HG02763 (cell line): ENCODE results near the gene UST.
"Not testable (repeated sequence)": the region's sequence is repeated elsewhere in the genome, so short reads cannot be mapped to it uniquely, and the experiment has no call there.

Experiments
- ATAC-seq: cut with Tn5 transposase; IDR thresholded peaks from one replicate; pipeline ENCODE4 v1.9.1; 2021; ENCODE audit warnings: mild to moderate bottlenecking, moderate library complexity; ENCODE audit not compliant: unreplicated experiment

The UST gene

DNA sequence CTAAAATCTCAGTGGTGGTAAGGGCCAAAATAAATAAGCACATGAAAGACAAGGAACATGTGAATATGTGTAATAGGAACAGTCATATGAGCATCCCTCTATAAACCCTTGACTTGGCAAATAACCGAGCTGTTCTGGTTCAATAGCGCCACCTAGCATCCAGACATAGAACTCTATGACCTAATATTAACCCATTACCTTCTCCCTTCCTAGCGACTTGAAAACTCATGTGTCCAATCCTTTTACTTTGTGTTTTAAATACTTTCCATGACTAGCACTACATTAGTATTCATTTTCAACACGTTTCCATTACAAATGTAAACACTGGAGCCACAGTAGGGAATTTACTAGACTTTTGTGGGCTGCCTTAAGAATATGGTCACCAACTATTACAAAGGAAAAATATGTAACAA is 279.7 kb downstream of the UST start:
- no peak for ATAC-seq

DNA sequence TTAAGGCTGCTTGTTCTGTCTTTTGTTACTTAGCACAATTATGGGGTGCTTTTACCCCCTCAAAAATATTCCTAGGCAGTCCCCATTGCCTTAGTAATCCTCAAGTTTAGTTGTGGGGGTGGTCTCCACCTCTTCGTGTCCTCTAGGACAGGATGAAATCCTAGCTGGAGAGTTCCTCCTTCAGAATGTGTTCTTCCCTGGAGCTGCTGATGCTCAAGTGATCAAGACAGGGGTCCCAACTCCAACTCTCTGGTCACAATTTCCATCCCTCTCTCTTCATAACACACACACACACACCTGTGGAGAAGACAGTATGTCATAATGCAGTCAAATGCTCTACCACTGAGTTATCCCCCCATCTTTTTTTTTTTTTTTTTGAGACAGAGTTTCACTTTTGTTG is 280.7 kb downstream of the UST start:
- no peak for ATAC-seq

DNA sequence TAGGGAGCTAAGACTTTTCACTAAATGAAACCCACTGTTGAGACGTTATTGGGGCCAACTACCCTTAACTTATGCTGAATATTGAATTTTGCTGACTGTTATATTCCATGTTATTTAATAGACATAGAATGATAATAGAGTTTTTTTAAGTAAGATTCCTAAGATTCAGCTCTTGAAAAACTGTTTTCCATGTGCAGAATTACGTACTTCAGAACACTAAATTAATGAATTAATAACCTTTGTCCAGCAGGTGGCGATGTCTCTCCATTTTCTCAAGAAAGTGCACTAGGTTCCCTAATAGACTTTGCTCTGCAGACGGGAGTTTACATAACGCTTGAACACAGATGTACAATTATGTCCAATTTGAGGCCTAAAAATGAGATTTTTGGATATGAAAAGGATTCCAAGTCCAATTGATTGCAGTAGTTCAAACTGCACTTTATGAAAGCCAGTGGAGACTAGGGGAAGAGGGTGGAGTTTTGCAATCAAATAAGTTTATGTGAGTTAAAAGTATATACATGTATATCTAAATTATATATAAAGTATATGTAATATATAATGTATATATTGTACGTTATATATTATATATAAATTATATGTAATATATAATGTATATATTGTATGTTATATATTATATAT is 282.1 kb downstream of the UST start:
- ATAC-seq, result no peak

DNA sequence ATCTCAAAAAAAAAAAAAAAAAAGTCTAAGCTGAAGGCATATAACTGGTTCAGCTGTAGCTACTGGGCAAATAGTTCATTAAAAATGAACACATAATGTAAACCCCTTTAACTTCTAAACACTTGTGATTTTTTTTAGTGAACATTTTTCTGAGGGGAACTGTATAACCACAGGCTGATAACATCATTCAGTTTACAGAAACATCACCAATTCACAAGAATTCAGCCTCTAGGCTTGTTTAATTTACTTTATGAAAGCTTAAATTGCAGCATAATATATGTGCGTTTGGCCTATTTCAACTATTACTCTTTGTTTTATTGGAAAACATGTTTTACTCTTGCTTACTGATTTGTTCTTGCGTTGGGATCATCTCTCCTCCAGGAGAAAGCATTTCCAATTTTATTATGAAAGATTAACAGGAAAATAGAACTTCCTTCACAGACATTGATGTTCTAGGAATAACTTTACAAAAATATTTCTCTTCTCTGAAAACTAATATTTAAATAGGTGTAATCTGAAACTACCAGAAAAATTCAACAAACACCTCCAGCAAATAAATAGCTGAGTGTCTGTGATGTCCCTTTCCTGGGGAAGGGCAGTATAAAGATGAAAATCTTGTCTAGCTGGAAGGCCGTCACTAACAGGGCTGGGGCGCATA is 284.5 kb downstream of the UST start:
- ATAC-seq, result no peak

DNA sequence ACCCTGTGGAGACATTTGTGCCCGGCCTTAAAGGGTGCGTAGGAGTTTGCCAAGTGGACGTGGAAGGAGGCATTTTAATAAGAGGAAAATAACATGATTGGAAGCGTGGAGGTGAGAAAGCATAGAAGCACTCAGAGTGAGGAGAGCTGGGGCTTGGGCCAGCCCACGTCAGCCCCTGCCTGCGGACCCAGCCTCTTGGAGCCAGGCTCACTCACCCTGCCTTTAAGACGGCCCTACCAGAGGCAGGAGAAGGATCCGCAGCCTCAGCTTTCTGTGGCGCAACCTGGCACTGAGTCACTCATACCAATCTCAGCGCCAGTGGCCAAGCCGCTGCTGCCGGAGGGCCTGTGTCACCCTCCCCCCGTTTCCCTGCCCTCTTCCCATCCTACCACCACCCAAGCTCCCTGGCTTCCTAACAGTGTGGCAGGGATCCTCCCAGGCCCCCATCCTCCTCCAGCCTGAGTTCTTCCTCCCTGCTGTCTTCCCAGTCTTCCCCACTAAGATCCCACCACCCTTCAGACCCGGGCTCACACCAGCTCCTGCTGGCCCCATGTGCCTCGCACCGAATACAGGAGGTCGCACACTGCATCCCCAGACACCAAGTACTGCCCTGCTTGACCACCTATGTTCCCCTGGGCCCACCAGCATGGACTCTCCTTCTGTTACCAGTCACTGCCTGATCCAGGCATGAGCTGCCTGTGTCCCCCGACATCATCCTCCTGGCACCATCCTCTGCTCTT is 285.2 kb downstream of the UST start:
- ATAC-seq, result peak; percentile 12

DNA sequence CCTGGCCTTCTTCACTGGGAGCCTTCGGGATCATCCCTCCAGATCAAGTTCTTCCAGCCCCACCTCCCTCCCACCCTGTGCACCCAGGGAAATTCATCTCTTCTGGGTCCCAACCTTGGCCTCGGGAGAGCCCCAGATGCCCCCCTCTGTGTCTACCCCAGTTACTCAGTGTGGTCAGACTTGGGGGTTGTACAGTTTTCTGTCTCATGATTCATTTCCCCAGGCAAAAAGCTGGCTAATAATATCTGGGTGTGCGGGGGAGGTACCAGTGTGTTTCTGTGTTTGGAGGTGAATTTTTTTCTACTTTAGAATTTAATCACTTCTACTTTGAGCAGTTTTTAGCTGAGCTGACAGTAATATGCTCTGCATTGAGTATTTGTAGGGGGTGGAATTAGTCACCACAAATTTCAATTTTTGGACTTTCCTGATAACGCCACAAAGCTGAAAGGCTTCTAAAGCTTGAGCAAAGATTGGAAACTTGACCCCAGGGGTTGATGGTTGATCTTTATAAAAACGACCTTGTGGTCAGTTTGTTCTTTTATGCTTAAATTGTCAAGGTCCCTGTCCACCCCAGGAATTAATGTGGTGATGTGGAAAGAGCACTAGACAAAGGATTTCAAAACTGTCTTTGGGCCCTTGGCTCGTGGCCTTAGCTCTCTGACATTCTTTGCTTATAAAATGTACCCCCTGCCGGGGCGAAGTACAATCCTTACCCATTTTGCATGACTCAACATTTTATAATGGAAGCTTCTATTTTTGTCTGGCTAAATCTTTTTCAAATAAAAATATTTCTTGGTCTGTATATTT is 286.0 kb downstream of the UST start:
- peak; percentile 80 for ATAC-seq

DNA sequence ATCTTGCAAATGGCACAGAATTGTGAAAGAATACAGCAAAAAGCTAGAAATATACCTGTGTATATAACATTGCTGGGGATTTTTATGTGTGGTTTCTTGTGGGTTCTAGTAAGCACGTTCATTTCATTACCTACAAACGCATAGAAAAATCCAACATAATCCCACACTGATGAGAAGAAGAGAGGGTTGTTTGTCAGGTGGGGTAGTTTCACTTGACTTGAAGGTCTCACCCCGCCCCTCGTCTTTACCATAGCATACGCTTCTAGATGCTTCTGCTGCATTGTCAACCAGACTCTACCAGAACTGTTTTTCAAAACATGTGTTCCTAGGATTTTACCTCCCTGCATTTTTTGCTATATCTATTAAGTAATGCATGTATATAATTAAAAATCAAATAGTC is 286.6 kb downstream of the UST start:
- no peak for ATAC-seq

DNA sequence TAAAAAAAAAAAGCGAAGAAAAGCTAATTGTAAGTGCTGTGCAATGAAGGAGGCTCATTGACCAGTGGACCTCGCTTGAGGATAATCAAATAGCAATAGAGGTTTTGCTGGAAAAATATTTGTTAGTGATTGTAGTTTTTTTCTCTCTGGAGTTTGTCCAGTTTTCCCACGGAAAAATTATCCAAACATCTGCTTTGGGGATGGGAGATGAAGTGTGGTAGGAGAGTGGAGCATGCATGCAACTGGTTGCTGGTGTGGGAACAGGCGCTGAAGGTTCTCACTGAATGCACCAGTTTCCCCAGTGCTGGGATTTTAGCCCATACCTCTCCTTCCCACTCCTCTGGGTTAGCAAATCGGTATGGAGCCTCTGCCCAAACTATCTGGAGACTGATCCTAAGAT is 288.9 kb downstream of the UST start:
- no peak for ATAC-seq

DNA sequence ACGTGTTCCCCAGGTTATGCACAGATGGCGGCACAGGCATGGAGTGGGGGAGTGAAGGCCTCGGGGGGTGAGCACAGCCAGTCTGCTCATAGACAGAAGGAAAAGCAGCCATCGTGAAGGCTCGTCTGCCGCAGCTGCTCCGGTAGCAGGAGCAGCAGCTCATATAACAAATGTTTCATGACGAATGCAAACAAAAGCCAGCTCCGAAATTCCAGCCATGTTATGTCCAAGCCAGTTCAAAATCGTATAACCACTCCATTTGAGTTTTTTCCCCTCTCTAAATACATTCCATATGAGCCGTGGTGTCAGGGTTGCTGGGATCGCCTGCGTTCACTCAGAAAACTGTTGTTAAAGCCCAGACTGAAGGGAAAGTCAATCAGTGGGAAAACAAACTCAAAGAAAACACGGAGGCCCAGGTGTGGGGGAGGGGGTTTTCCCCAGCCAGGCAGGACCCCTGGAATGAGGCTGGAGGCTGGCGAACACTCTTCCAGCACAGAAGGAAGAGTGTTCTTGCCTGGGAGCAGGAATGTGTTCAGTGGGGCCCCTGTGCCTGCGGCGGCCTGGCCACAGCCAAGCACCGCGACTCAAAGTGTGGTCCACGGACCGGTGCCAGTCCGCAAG is 290.3 kb downstream of the UST start:
- ATAC-seq, result no peak

DNA sequence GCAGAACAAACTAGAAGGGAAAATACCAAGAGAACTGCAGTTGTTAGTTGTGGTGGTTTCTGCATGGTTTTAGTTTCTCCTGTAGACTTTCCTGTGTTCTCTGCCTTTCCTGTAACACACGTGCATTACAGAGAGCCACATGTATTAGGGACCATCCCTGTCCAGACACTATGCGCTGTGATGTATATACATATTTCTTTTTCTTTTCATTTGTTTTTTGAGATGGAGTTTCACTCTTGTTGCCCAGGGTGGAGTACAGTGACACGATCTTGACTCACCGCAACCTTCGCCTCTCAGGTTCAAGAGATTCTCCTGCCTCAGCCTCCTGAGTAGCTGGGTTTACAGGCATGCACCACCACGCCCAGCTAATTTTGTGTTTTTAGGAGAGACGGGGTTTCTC is 292.2 kb downstream of the UST start:
- ATAC-seq, result not testable (repeated sequence)

DNA sequence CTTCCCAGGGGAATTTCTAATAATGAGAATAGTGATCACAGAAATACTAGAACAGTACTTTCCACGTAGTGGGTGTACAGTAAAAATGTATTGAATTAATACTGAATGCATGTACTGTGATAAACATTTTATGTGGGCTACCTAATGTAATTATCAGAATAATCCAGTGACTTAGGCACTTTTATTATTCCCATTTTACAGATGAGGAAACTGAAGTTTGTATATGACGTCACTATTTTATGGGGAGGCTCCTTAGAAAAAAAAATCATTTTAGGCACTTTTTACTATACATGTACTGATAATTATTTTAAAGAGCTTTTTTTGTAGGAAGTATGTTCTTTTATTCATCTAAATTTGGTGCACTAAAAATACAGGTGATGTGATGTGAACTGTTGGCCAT is 295.1 kb downstream of the UST start:
- no peak for ATAC-seq

DNA sequence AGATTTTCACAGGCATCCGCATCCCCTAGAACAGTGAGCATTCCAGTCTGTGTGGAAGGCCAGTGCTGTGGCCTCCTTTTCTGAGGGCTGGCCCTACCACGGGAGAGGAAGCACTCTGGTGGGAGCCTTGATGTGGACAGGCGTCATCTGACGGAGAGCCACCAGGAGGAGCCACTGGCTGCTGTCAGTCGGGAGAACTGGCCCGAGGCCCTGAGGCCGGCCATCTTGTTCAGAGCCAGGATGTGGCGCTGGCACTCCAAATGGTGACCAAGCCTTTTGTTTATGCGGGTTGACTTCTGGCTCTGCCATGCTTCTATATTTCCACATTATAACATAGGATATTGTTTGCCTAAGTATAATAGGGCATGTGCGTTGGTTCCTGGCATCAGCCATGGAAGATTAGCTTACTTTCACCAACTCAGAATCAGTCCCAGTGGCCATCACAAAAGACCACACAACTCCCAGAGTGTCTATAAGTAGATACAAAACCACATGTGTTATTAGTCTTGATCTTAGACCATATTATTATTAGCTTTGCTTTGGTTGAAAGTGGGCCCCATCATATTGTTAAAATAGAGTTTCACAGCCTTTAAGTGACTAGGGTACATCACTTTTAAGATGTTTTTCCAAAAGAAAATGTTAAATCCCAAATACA is 296.8 kb downstream of the UST start:
- no peak for ATAC-seq

DNA sequence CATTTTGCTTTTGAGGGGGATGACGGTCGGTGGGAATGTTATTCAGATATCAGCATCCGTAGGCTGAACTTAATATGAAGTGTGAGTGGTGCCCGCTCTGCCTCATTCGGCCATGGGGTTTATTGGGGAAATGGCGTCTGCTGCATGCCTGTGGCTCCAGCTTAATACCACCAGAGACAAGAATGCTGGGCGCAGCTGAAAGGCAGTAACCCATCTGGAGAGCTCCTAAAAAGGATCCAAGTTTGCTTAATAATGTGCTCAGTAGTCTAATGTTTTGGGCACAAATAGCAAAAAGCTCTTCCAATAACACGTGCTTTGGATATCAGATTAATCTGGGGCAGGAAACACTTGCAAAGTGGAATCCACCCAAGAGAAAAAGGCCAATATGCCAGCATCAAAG is 297.7 kb downstream of the UST start:
- no peak for ATAC-seq

DNA sequence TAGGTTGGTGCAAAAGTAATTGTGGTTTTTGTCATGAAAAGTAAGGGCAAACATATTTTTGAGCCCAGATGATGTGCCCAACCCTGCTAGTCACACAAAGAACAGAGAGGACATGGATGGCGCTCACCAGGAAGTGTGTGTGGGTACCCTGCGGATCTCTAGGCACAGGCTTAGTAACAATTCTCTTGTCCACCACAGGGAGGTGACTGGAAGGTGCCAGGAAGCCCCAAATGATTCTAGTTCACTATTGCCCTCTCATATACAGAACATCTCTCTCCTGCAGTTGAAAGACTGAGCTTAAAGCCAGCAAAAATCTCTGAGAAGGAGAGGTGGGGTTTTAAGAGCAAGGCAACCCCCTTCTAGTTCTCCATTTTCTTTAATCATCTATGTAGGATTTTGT is 298.6 kb downstream of the UST start:
- ATAC-seq, result peak; percentile 53

DNA sequence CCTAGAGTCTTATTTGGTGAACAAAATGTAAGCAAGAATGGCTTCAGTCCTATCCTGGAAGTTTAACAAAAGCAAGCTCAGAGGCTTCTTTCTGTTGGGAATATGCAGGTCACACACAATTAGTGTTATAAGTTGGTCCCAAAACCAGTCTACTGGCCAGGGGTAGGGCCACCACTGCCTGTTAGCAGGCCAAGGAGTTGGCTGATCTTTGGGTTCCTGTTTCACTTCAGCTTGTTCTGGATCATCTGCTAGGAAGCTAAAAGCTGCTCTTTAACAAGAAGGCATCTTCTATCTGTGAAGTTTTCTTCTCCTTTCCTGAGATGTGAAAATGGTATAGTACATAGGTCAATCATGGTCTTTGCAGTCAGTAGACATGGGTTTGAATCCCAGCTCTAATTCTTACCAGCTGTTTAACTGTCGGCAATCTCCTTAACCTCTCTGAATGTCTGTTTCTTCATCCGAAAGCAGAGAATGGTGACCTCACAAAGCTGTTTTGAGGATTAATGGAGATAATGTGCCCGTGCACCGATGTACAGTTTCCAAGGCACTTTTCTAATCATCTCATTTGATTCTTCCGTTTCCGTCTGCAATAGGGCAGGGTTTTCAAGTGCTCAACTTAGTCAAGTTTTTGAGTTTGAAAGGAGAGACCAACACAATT is 299.5 kb downstream of the UST start:
- no peak for ATAC-seq

DNA sequence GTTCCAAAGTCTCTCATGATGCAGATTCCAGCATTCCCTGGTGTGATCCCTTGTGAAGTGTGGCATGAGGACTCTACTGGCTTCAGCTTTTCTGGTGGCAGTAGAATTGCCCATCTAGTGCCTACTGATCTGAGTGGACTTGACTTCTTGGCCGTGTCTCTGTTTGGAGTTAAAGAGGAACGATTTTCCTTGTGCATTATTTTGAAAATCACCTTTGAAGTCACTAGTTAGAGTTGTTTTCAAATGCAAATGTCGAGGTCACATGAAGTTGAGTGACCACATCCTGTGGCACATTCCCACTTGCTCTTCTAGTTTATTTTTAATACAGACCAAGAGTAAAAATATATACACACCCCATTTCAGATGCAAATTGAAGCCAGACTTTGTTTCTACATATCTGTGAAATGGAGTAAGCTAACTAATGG is 300.0 kb downstream of the UST start:
- ATAC-seq, result peak; percentile 61

DNA sequence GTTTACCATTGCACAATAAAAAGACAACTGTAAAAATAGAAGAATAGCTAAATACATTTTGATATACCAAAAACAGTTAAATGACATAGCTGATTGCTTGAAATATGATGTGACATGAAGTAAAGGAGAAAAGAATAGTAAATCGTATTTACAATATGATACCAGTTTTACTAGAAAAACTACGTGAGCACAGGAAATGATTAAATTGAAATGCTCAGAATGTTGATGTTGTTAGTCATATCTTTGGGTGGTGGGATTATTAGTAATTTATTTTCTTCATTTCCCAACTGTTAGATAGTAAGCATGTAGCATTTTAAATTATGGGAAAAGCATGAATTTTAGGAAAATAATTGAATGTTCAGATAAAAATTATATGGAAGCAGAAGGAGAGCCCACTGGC is 302.4 kb downstream of the UST start:
- no peak for ATAC-seq

DNA sequence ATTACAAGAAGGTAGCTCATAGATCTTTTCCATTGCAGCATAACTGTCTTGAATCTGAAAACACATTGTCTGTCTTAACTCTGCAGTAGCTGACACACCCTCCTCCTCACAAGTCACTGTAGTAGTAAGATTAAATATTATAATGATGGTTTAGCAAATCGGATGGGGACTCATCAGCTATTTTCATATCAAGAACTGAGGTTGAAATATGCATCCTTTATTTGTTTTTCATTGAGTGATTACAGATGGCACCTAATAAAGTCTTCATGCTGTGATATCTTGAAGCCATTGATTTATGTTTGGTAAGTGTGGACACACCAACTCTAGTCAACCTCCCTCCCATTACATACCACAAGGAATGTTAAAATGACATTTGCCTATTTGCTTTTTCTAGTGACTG is 303.3 kb downstream of the UST start:
- no peak for ATAC-seq

DNA sequence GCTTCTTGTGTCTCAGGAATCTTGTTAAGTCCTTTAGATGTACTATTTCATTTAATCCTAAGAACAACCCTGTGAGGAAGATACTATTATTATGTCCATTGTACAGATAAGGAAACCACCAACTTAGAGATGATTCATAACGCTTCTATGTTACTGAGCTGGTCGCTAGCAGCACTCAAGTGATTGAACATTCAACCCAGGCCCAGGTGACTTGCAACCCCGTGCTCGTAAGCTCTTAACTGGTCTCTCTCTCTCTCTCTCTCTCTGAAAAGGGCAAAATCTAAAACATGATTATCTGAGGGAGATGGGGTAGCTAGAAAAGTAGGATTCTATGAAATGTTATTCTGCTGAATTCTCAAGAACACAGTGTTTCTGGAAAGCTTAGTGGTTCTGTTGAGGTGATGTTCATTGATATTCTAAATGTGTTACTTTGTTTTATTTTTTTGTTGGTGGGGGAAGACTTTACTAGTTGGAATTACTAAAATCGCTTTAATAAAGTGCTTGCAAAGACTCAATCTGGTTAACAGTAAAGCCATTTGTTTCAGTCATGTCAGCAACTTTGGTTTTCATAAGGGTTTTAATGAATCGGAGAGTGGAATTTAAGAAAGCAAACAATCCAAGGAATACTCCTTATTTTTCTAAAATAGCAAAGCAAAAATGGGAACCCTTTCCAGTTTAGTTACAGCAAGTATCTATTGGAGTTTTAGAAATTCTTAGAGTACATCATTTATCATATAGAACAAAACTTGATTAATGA is 305.7 kb downstream of the UST start:
- peak; percentile 42 for ATAC-seq
